ENCODE measurements around the gene MX2.

The MX2 gene

DNA sequence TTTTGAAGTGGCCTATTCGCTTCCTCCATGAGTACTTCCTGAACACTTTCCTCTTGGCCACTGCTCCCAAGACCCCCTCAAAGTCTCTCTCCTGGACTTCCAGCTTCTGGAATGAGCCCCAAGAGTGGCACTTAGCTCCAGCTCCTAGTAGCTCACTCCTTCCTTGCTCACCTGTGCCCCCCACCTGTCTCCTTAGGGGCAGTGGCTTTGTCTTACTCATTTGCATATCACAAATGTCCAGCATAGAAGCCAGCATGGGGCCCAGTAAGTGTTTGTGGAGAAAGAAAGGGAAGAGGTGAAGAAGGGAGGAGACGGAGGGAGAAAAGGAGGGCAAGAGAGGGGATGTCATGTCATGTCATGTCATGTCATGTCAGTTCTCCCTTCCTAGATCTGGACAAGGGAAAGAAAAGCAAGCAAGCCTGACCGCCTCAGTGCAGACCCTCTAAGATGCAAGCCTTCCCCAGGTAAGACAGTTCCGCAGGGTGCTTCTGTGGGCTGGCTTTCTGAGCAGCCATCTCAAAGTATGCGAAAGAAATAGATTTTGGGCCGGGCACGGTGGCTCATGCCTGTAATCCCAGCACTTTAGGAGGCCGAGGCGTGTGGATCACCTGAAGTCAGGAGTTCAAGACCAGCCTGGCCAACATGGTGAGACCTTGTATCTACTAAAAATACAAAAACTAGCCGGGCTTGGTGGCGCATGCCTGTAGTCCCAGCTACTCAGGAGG lies 57.3 kb downstream of the MX2 start:
- no peak for TF ChIP-seq TEAD4 (IDR thresholded peaks at IDR 0.05)

DNA sequence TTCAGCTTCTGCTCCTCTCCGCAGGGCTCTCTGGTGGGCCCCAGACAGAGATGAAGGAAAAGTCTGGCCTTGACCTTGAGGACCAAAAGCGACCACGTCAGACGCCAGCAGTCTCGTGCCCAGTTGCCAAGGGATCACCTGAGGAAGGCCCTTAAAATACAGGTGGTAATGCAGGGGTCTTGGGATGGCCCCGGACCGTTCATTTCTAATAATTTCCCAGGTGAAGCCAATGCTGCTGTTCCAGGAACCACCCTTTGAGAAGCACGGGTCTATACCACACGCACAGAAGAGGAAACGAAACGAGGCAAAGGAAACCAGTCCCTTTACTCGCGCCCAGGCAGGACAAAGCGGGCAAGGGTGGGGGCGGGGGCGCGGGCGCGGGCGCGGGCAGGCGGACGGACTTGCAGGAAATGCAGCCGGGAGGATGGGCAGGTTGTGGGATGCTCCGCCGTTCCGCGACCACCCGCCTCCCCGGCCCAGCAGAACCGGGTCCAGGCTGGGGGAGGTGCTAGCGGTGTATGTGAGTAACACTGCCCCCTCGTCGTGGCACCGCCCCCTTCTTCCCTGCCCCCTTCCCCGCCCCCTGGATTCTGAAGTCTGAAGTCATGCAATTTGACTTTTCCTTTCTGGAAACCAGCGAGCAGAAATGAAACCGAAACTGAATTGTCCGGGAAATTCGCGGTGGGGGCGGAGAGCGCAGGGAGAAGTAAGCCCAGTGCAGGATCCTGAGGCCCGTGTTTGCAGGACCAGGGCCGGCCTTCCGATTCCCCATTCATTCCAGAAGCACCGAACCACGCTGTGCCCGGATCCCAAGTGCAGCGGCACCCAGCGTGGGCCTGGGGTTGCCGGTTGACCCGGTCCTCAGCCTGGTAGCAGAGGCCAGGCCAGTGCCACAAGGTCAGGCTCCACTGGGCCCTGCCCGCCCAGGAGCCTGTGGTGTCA lies 58.4 kb downstream of the MX2 start:
- TF ChIP-seq TAF1 (IDR thresholded peaks at IDR 0.05; ENCODE audit: low read depth), result 0 out of 2 replicates have a peak, but pooled peaks have one; percentile 28
- TF ChIP-seq ZBTB7A (IDR thresholded peaks at IDR 0.05; ENCODE audit: low read depth), result peak; percentile 10; the same call in 1 of the 2 replicates
- TF ChIP-seq TCF12 (IDR thresholded peaks at IDR 0.05; ENCODE audit: low read depth), result no peak

DNA sequence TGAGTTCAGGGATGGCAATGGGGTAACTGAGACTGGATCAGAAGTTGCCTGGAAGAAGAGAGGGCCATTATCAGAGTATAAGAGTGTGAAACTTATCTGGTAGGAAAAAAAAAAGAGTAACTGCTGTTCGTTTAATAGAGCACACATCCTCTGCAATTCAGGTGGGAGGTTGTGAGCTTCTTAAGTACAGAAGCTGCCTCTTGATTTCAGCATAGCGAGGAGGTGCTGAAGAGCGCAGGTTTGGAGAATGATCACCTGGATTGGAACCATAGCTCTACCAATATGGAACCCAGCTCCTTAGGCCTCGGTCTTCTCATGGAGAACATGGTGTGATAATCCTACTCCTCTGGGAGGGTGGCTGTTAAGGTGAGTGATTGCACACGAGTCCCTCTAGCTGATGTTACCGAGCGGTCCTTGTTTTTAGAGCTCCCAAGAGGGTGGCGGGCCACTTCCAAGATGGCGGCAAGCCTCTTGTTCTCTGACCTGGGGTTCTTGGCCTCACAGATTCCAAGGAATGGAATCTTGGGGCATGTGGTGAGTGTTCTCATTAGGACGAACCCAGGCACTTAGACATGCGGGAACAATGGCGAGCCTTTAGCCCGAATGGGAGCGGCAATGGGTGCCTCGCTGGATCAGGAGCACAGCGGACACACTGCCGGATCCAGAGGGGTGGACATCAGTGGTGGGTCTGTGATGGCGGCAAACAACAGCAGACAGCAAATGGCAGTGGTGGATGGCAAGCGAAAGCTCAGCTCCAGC lies 60.9 kb downstream of the MX2 start:
- TF ChIP-seq TAF1 (IDR thresholded peaks at IDR 0.05; ENCODE audit: low read depth), result no peak
- TF ChIP-seq FOXM1 (IDR thresholded peaks at IDR 0.05; ENCODE audit: borderline replicate concordance, low read depth), result no peak
- TF ChIP-seq EGR1 (IDR thresholded peaks at IDR 0.05), result no peak
- TF ChIP-seq NFIC (IDR thresholded peaks at IDR 0.05), result no peak
- TF ChIP-seq, protein P1, sequence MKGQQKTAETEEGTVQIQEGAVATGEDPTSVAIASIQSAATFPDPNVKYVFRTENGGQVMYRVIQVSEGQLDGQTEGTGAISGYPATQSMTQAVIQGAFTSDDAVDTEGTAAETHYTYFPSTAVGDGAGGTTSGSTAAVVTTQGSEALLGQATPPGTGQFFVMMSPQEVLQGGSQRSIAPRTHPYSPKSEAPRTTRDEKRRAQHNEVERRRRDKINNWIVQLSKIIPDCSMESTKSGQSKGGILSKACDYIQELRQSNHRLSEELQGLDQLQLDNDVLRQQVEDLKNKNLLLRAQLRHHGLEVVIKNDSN (IDR thresholded peaks at IDR 0.05), result no peak
- TF ChIP-seq, protein P2, sequence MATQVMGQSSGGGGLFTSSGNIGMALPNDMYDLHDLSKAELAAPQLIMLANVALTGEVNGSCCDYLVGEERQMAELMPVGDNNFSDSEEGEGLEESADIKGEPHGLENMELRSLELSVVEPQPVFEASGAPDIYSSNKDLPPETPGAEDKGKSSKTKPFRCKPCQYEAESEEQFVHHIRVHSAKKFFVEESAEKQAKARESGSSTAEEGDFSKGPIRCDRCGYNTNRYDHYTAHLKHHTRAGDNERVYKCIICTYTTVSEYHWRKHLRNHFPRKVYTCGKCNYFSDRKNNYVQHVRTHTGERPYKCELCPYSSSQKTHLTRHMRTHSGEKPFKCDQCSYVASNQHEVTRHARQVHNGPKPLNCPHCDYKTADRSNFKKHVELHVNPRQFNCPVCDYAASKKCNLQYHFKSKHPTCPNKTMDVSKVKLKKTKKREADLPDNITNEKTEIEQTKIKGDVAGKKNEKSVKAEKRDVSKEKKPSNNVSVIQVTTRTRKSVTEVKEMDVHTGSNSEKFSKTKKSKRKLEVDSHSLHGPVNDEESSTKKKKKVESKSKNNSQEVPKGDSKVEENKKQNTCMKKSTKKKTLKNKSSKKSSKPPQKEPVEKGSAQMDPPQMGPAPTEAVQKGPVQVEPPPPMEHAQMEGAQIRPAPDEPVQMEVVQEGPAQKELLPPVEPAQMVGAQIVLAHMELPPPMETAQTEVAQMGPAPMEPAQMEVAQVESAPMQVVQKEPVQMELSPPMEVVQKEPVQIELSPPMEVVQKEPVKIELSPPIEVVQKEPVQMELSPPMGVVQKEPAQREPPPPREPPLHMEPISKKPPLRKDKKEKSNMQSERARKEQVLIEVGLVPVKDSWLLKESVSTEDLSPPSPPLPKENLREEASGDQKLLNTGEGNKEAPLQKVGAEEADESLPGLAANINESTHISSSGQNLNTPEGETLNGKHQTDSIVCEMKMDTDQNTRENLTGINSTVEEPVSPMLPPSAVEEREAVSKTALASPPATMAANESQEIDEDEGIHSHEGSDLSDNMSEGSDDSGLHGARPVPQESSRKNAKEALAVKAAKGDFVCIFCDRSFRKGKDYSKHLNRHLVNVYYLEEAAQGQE (IDR thresholded peaks at IDR 0.05; ENCODE audit: low read depth), result no peak
- TF ChIP-seq RAD21 (IDR thresholded peaks at IDR 0.05; ENCODE audit: low read depth), result no peak
- no peak for TF ChIP-seq CREB1 (IDR thresholded peaks at IDR 0.05; ENCODE audit: low read depth)
- no peak for TF ChIP-seq CEBPB (IDR thresholded peaks at IDR 0.05)
- TF ChIP-seq EP300 (IDR thresholded peaks at IDR 0.05; ENCODE audit: borderline replicate concordance), result no peak
- TF ChIP-seq TEAD4 (IDR thresholded peaks at IDR 0.05), result no peak
- TF ChIP-seq YY1 (IDR thresholded peaks at IDR 0.05; ENCODE audit: low read depth), result no peak
- TF ChIP-seq, protein P3, sequence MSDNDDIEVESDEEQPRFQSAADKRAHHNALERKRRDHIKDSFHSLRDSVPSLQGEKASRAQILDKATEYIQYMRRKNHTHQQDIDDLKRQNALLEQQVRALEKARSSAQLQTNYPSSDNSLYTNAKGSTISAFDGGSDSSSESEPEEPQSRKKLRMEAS (IDR thresholded peaks at IDR 0.05), result no peak
- TF ChIP-seq ZBTB7A (IDR thresholded peaks at IDR 0.05; ENCODE audit: low read depth), result no peak
- no peak for TF ChIP-seq TCF12 (IDR thresholded peaks at IDR 0.05; ENCODE audit: low read depth)

DNA sequence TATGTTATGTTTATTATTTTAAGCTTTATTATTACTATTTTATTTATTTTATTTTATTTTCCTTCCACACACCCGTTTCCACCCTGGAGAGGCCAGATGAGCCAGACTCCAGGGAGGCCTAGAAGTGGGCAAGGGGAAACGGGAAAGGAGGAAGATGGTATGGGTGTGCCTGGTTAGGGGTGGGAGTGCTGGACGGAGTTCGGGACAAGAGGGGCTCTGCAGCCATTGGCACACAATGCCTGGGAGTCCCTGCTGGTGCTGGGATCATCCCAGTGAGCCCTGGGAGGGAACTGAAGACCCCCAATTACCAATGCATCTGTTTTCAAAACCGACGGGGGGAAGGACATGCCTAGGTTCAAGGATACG lies 63.7 kb downstream of the MX2 start:
- TF ChIP-seq FOXM1 (IDR thresholded peaks at IDR 0.05; ENCODE audit: borderline replicate concordance, low read depth) (no peak), NFIC (IDR thresholded peaks at IDR 0.05) (no peak), CREB1 (IDR thresholded peaks at IDR 0.05; ENCODE audit: low read depth) (no peak), CEBPB (IDR thresholded peaks at IDR 0.05) (no peak), TEAD4 (IDR thresholded peaks at IDR 0.05) (no peak), EGR1 (IDR thresholded peaks at IDR 0.05) (no peak), RAD21 (IDR thresholded peaks at IDR 0.05; ENCODE audit: low read depth) (no peak), TCF12 (IDR thresholded peaks at IDR 0.05; ENCODE audit: low read depth) (no peak), YY1 (IDR thresholded peaks at IDR 0.05; ENCODE audit: low read depth) (no peak), EP300 (IDR thresholded peaks at IDR 0.05; ENCODE audit: borderline replicate concordance) (no peak)
- TF ChIP-seq, protein P1 (IDR thresholded peaks at IDR 0.05), result no peak

DNA sequence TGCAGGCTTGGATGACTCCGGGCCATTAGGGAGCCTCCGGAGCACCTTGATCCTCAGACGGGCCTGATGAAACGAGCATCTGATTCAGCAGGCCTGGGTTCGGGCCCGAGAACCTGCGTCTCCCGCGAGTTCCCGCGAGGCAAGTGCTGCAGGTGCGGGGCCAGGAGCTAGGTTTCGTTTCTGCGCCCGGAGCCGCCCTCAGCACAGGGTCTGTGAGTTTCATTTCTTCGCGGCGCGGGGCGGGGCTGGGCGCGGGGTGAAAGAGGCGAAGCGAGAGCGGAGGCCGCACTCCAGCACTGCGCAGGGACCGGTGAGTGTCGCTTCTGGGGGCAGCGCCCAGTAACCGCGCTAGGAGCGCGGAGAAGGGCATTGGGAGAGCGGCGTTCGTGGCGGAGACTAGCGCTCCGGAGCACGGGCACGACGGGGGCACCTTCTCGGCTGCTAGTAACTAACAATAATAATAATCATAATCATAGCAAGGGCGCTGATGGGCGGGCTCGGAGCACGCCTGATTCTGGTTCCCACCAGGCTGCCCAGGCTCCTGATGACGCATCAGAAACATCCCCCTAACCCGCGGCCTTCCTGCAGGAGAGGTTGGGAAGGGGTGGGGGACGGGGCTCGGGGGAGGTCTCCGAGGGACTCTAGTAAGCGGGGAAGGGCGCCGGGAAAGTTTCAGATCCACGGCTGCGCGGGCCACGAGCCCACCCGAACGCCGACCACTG lies 64.3 kb downstream of the MX2 start, which contains the start of gene MX1:
TSS of gene MX1 (plus strand) at position 286 of the 722 bp plus-strand sequence. CDS start 5,832 bp downstream, outside the sequence.
- TF ChIP-seq TAF1 (IDR thresholded peaks at IDR 0.05; ENCODE audit: low read depth) (no peak), RAD21 (IDR thresholded peaks at IDR 0.05; ENCODE audit: low read depth) (no peak), CREB1 (IDR thresholded peaks at IDR 0.05; ENCODE audit: low read depth) (no peak)
- TF ChIP-seq, protein P2 (IDR thresholded peaks at IDR 0.05; ENCODE audit: low read depth), result no peak

All from Ishikawa (cell line).